ENCODE results near the gene STAT3.
A peak's percentile ranks its signal among the peaks of the same experiment; 100 is the strongest.
"Not testable (repeated sequence)": the region's sequence is repeated elsewhere in the genome, so short reads cannot be mapped to it uniquely, and the experiment has no call there.

STAT3 gene

DNA sequence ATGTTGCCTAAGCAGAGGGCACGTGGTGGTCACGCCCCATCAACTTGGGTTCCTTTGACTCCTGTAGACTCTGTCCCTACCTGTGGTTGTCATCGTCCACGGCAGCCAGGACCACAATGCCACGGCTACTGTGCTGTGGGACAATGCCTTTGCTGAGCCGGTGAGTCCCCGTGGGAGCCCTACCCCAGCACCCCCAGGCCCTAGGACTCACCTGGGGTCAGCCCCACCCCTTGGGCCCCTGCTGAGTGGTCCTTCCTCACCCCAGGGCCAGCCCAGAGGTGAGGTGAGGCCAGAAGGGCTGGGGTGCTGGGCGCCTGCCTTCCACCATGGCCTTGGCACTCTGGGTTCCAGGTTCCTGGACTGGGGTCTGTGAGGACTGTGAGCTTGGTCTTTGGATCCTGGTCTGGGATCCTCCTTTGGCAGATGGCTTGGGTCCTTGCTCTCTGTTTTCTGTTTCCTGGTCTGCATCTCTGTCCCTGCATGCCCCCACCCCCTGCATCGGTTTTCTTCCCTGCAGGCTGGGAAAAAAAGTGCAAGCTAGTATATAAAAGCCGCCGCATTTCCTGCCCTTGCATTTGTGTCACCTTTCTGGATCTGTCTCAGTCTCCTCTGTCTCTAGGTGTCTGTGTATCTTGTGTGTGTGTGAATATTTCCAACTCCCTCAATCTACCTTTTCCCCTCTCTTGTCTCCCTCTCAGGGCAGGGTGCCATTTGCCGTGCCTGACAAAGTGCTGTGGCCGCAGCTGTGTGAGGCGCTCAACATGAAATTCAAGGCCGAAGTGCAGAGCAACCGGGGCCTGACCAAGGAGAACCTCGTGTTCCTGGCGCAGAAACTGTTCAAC, 82.5 kb downstream of the STAT3 start:
- intact Hi-C loops (cut with DNase I), result no loop called here
- DNase-seq, result peak in 1 of 10 donors; percentile 30

GRCh38 chr17:42305031-42305330, 83.3 kb downstream of the STAT3 start:
- intact Hi-C loops (cut with DNase I), result not testable (repeated sequence)
- DNase-seq, result peak in 1 of 10 donors; percentile 11

DNA sequence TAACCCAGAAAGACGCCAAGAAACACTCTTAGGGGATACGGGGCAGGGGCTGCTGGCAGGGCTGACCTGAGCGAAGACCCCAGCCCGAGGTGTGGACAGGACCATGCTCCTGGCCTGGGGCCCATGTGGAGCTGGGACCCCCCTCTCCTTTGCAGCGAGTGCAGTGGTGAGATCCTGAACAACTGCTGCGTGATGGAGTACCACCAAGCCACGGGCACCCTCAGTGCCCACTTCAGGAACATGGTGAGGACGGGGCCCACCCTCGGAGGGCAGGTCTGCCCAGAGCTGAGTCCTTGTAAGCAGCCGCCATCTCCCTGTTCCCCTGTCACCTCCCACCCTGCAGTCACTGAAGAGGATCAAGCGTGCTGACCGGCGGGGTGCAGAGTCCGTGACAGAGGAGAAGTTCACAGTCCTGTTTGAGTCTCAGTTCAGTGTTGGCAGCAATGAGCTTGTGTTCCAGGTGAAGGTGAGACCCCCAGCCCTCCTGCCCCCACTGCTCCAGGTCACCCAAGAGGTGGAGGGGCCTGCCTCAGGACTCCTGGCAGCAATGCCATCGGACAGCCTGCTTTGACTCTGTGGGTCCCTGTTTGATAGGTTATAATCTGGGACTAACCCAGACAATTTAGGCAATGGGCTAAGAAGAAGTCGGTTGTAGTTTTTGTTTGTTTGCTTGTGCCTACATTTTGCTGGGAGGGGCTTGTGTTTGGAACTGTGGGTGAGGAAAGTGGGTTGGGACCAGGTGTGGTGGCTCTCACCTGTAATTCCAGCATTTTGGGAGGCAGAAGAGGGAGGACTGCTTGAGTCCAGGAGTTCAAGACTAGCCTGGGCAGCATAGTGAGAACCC, 83.8 kb downstream of the STAT3 start:
- peak in 1 of 10 donors; percentile 31 for DNase-seq
- intact Hi-C loops (cut with DNase I), result no loop called here

DNA sequence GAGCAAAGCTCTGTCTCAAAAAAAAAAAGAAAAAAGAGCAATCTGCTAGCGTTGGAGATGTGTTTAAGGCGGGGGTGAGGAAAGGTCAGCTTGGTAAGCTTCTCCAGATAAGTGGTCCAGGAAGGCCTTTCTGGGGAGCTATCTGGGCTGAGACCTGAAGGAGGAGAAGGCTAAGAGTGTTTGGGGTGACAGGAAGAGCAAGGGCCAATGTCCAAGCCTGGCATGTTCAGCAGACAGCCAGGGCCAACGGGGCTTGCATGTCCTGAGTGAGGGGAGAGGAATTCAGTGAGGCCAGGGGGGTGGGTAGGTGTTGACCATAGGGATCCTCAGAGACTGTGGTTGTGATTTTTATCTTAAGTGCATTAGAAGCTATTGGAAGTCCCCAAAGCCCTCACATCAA, 84.5 kb downstream of the STAT3 start:
- intact Hi-C loops (cut with DNase I), result no loop called here

GRCh38 chr17:42301022-42301421, 87.2 kb downstream of the STAT3 start:
- intact Hi-C loops (cut with DNase I), result no loop called here
- no peak for DNase-seq

More for the DNA sequence above, 84.5 kb downstream of the STAT3 start:
- no peak for DNase-seq

DNA sequence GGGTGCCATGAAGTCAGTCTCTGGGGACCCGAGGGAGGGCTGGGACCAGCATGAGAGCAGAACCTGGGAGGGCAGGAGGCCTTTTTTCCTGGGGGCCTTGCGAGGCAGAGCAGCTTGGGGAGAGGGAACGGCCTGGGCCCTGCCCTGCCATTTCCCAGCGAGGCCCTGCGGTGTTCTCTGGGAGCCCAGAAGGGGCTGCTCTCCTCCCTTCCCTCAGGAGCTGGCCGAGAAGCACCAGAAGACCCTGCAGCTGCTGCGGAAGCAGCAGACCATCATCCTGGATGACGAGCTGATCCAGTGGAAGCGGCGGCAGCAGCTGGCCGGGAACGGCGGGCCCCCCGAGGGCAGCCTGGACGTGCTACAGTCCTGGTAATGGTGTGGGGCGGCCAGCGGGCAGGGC, 88.3 kb downstream of the STAT3 start:
- DNase-seq; intact Hi-C loops (cut with DNase I): not testable (repeated sequence)

DNA sequence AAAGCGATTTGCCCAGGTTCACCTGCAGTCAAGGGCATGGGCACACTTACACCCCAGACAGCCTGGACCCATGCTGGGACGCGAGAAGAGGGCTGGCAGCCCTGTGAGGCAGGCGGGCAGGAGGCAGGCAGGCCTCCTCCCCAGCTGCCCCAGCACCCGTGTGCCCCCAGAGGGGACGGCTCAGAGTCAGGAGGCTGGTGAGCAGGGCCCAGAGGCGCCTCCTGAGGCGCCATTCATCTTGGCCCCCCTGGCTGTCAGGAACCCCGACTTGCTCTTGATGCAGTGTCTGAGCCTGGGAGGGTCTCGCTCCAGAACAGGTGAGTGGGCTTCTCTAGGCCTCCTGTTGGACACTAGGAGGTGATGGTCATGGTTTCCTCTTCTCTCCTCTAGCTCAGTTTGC, 88.9 kb downstream of the STAT3 start:
- intact Hi-C loops (cut with DNase I); DNase-seq: not testable (repeated sequence)

- not testable (repeated sequence) for DNase-seq
Observed at GRCh38 chr17:42297775-42298174, 90.5 kb downstream of the STAT3 start.

DNA sequence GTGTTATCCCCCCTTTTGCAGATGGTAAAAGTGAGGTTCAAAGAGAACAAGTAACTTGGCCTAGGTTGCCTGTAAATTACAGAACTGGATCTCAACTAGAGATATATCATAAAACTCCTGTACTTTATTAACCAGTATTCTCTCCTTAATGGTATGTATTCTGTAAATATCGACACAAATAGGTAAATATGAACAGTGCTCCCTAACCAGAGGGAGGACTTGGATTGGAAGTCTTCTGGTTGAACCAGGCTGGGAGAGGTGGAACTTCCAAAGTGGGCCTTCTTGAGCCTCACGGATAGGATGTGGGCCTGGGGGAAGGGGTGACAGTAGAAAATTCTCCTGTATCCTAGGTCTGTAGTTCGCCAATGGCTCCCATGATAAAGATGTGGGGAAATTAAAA, 92.2 kb downstream of the STAT3 start:
- DNase-seq, result peak in 1 of 10 donors; percentile 2
- intact Hi-C loops (cut with DNase I), result no loop called here

More at GRCh38 chr17:42297775-42298174, 90.5 kb downstream of the STAT3 start:
- intact Hi-C loops (cut with DNase I), result not testable (repeated sequence)

DNA sequence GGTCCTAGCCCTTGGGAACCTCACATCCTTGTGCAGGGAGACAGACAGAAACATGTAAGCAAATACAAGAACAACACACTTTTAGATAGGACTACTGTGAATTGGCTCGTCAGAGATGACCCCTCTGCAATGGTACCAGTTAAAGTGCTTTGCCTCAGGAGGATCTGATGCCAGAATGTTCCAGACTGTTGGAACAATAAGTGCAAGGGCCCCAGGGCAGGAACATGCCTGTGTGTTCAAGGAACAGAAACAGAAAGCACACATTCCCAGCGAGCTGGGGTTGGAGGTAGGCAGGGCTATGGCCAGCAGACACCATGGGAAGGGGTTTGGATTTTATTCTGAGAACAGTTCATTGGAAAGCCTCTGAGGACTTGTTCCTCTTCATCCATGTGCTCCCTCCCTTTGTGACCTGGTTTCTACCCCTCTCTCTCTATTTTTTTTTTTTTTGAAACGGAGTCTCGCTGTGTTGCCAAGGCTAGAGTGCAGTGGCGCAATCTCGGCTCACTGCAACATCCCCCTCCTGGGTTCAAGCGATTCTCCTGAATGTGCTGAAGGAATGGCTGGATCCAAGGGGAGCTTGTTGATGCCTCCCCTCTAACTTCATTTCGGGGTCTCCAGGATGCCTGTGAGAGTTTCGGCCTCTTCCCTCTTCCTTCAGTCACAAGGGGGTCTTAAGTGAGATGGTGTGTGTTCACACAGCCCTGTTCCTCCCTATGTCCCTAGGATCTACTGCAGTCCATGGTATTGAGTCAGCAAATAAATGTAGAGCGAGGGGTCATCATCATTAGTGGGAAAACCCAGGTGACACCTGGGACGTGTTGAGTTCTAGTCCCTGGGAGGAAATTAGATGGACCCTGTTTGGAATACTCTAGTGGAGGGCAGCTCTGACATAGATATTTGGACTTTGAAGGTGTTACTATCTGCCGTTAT, 93.5 kb downstream of the STAT3 start:
- intact Hi-C loops (cut with DNase I), result no loop called here
- peak in 2 of 10 donors; percentile 20 to 22 for DNase-seq

- intact Hi-C loops (cut with DNase I), result no loop called here
Observed at GRCh38 chr17:42291129-42291528, 97.1 kb downstream of the STAT3 start.

GRCh38 chr17:42290577-42290976, 97.7 kb downstream of the STAT3 start:
- no peak for DNase-seq
- intact Hi-C loops (cut with DNase I), result no loop called here

More at GRCh38 chr17:42291129-42291528, 97.1 kb downstream of the STAT3 start:
- peak in 1 of 10 donors; percentile 46 for DNase-seq

DNA sequence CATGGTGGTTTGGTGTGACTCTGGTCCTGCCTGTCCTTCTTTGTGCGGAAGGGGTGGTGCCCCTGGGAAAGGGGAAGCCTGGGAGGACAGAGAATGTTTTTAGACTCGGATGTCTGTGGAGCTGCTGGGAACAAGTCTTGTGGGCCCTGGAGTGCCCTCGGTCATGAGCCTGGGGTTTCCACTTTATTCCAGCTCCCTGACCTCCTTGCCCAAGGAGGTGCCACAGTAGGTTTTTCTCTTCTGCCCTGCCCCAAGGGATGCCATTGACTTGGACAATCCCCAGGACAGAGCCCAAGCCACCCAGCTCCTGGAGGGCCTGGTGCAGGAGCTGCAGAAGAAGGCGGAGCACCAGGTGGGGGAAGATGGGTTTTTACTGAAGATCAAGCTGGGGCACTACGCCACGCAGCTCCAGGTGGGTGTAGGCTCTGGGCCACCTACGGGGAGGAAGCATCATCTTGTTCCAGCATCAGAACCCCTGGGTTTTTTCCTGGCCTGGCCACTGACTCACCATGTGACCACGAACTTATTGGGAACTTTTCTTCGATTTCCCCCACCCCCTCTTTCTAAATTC, 98.5 kb downstream of the STAT3 start:
- intact Hi-C loops (cut with DNase I), result loop anchor here (10.0 kb wide), 1 partner anchor 85 kb away; no protein-coding TSS in a partner anchor
- peak in 1 of 10 donors; percentile 70 for DNase-seq

DNA sequence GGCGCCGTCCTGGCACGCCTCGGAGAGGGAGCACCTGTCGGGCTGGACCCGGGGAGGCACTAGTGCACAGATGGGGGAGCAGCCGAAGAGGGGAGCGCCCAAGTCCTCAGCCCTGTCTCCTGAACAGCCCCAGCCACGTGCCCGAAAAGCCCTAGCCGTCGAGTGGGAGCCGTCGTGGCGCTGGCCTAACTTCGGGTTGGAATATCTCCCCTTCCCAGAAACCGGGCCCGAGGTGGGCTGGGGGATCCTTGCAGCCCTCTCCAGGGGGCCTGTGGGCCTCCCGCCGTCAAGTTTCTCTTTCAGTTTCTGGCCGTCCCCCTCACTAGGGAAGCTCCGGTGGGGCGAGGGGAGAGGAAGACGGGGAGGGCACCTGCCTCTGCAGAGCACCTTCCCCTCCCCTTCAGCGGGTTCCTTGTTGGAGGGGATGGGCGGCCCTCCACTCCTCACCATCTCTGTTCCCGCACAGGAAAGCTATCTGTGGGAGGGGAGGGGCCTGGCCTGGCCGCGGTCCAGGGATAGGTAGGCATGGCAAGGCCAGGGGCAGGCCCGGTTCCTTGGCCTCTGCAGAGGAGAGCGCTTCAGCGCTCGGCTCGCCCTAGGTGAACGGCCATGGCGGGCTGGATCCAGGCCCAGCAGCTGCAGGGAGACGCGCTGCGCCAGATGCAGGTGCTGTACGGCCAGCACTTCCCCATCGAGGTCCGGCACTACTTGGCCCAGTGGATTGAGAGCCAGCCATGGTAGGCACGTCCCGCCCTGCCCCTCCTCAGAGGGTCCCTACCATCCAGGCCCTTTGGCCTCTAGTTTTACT, 99.2 kb downstream of the STAT3 start:
- peak in 1 of 10 donors; percentile 81 for DNase-seq
- intact Hi-C loops (cut with DNase I), result loop anchor here (10.0 kb wide), 1 partner anchor 84 kb away; no protein-coding TSS in a partner anchor

DNA sequence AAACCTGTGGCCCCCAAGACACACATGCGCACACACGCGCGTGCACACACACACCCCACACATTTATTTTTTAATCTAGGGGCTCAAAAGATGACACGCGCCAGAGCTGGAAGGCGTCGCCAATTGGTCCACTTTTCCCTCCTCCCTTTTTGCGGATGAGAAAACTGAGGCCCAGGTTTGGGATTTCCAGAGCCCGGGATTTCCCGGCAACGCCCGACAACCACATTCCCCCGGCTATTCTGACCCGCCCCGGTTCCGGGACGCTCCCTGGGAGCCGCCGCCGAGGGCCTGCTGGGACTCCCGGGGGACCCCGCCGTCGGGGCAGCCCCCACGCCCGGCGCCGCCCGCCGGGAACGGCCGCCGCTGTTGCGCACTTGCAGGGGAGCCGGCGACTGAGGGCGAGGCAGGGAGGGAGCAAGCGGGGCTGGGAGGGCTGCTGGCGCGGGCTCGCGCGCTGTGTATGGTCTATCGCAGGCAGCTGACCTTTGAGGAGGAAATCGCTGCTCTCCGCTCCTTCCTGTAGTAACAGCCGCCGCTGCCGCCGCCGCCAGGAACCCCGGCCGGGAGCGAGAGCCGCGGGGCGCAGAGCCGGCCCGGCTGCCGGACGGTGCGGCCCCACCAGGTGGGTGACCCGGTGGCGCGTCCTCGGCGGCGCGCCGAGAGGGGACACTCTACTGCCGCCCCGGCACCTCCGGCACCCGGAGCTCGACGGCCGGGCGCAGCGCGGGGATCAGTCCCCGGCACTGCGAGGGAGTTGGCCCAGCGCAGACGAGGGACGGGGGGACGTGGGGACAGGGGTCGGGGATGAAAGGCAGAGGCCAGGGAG, 100.1 kb downstream of the STAT3 start, which contains the start of gene STAT5A:
TSS of gene STAT5A (plus strand) at position 522 of the 826 bp plus-strand sequence. CDS start 914 bp downstream, outside the sequence.
- intact Hi-C loops (cut with DNase I), result loop anchor here (10.0 kb wide), 1 partner anchor 83 kb away; no protein-coding TSS in a partner anchor
- DNase-seq, result peak in 9 of 10 donors; percentile 59 to 96 (median 72)

DNA sequence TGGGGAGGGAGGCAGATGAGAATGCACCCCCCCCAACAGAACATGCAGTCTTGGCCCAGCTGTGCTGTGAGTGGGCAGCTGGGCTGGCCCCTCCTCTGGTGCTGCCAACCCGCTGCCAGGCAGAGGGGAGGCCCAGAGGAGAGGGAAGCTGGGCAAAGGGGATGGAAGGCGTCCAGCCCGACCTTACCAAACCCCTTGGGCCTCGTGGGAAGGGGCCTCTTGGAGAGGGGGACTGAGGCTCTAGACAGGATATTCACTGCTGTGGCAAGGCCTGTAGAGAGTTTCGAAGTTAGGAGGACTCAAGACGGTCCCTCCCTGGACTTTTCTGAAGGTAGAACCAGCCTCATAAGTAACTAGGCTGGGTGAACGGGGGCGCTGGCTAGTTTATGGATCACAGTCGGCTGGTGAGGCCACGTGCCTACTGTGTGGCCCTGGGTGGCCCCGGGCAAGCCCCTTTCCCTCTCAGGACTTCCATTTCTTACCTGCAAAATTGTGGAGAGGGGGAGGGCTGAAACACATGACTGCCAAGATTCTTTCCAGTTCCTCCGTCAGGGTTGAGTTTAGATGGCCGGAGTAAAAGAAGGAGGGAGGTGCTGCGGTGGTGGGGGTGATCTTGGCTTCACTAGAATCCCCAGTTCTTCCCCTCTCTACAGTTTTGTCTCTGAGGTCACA, 100.8 kb downstream of the STAT3 start:
- DNase-seq, result peak in 6 of 10 donors; percentile 19 to 90 (median 48)
- intact Hi-C loops (cut with DNase I), result loop anchor here (10.0 kb wide), 1 partner anchor 83 kb away; no protein-coding TSS in a partner anchor
